Osteoblast (primary cell): ENCODE data around the gene MOB2. TPM values are rescaled to one million over a fixed set of nuclear protein-coding genes. Genes with fewer than 3 reads are reported as not detected.

ENCODE experiments used
- DNase-seq: peaks from one replicate; pipeline ENCODE4 v3.0.0; 2011; ENCODE audit warnings: low spot score, mixed read lengths; ENCODE audit not compliant: insufficient read length; ENCODE audit errors: missing footprints
- H2AFZ ChIP-seq: 2 replicates; pipeline ENCODE4 v1.6.0; 2011; ENCODE audit warnings: mild to moderate bottlenecking, low read length
- H3K27ac ChIP-seq: 2 replicates; pipeline ENCODE4 v1.5.1; 2011; ENCODE audit warnings: mild to moderate bottlenecking, low read depth, low read length, moderate library complexity
- H3K27me3 ChIP-seq: 2 replicates; pipeline ENCODE4 v1.6.0; 2012; ENCODE audit warnings: mild to moderate bottlenecking, control low read depth, inconsistent platforms, low read length, moderate library complexity; ENCODE audit not compliant: insufficient read depth
- H3K36me3 ChIP-seq: 2 replicates; pipeline ENCODE4 v1.5.1; 2011; ENCODE audit warnings: mild to moderate bottlenecking, low read length, control low read depth, moderate library complexity; ENCODE audit not compliant: insufficient read depth
- H3K4me1 ChIP-seq: 2 replicates; pipeline ENCODE4 v1.5.1; 2011; ENCODE audit warnings: mild to moderate bottlenecking, low read length, control low read depth, moderate library complexity; ENCODE audit not compliant: insufficient read depth
- H3K4me2 ChIP-seq: 2 replicates; pipeline ENCODE4 v1.6.0; 2011; ENCODE audit warnings: mild to moderate bottlenecking, low read length; ENCODE audit not compliant: insufficient read depth
- H3K4me3 ChIP-seq: fragments of 200-600 bp; sonication (generic); 3 replicates; pipeline ENCODE4 v1.5.1; 2012; ENCODE audit warnings: mild to moderate bottlenecking, low read length, inconsistent platforms; ENCODE audit not compliant: insufficient read depth
- H3K79me2 ChIP-seq: 2 replicates; pipeline ENCODE4 v1.6.0; 2012; ENCODE audit warnings: mild to moderate bottlenecking, low read length, control low read depth, inconsistent platforms; ENCODE audit not compliant: insufficient read depth
- H3K9me3 ChIP-seq: 2 replicates; pipeline ENCODE4 v1.5.1; 2011; ENCODE audit warnings: low read depth, low read length, control low read depth
- H4K20me1 ChIP-seq: 2 replicates; pipeline ENCODE4 v1.6.0; 2012; ENCODE audit warnings: mild to moderate bottlenecking, low read length, control low read depth; ENCODE audit not compliant: insufficient read depth
- total RNA-seq: library from RNA; depleted of rRNA; stranded (reverse); fragments of >200 nt; gene quantifications from 2 replicates; pipeline ENCODE4 v1.2.3, GENCODE V29; 2012
- TF ChIP-seq, protein P1 (sequence below): IDR thresholded peaks from 2 replicates; pipeline ENCODE4 v1.5.1; 2011; ENCODE audit warnings: mild to moderate bottlenecking, low read depth, low read length, moderate library complexity; ENCODE audit errors: extremely low read depth

Gene MOB2
- total RNA-seq, 1 donor: 28.2 TPM

DNA sequence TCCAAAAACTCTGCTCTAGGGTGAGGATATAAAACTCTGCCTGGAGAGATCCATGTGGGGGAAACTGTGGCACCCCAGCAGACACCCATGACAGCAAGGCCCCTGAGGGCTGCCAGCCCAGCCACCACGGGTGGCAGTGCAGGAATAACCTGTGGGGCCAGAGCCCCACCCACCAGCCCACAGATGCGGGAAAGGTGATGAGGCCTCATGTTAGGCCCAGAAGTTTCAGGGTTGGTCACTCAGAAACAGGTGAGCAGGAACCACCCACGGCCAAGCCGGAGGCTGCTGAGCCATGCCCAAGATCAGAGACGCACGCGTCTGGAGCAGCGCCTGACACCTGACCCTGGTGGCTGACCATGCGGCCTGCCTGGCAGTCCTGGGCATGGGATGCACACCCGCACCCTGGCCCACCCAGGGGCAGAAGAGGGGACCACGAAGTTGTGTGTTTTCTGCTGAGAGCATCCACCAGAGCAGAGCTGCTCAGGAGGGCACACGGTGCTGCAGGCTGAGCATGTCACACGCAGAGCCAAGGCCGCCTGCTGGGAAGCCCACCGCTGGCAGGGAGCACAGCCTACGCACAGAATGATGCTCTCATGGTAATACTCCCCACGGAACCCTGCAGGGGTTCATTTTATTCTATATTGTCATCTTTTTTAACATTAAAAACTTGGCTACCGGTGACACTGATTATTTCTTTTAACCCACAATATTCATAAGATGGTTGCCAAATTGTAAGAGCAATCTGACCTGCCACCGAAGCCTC, 44.3 kb upstream of the MOB2 start:
- Histone ChIP-seq H3K79me2 (peaks cover 89% of the 10 kb centered on the region), H3K4me2 (no peak overlapping the region), H4K20me1 (peaks cover 86% of the 10 kb centered on the region), H2AFZ (no peak overlapping the region), H3K4me3 (no peak overlapping the region), H3K27me3 (no peaks in the 10 kb centered on the region), H3K36me3 (no peaks in the 10 kb centered on the region), H3K27ac (no peak overlapping the region), H3K4me1 (peaks cover 19% of the 10 kb centered on the region), H3K9me3 (no peaks in the 10 kb centered on the region)
- no peak for DNase-seq
- TF ChIP-seq, protein P1, sequence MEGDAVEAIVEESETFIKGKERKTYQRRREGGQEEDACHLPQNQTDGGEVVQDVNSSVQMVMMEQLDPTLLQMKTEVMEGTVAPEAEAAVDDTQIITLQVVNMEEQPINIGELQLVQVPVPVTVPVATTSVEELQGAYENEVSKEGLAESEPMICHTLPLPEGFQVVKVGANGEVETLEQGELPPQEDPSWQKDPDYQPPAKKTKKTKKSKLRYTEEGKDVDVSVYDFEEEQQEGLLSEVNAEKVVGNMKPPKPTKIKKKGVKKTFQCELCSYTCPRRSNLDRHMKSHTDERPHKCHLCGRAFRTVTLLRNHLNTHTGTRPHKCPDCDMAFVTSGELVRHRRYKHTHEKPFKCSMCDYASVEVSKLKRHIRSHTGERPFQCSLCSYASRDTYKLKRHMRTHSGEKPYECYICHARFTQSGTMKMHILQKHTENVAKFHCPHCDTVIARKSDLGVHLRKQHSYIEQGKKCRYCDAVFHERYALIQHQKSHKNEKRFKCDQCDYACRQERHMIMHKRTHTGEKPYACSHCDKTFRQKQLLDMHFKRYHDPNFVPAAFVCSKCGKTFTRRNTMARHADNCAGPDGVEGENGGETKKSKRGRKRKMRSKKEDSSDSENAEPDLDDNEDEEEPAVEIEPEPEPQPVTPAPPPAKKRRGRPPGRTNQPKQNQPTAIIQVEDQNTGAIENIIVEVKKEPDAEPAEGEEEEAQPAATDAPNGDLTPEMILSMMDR: no peak

DNA sequence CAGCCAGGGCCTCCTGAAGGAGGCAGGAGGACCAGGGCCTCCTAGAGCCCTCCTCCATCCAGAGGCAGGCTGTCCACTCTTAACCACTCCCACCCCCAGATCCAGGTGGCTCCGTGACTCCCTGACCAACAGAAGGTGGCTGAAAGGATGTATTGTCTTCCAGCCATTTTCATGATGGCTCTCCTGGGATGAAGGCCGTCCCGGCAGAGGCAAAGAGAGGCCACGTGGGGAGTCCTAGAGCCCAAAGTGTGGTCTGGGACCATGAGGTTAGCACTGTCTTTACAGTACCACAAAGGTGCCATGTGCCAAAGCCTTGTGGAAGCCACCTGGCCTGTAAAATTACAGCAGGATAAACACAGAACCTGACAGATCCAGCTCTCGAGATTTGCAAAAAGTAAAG, 43.2 kb upstream of the MOB2 start:
- Histone ChIP-seq H3K4me3 (no peak overlapping the region), H3K79me2 (peaks cover 87% of the 10 kb centered on the region), H4K20me1 (peaks cover 84% of the 10 kb centered on the region), H3K27ac (no peak overlapping the region), H3K36me3 (no peaks in the 10 kb centered on the region), H3K9me3 (no peaks in the 10 kb centered on the region), H3K27me3 (no peaks in the 10 kb centered on the region), H3K4me2 (no peak overlapping the region), H2AFZ (no peak overlapping the region), H3K4me1 (peaks cover 10% of the 10 kb centered on the region)
- DNase-seq: no peak
- TF ChIP-seq, protein P1: no peak

DNA sequence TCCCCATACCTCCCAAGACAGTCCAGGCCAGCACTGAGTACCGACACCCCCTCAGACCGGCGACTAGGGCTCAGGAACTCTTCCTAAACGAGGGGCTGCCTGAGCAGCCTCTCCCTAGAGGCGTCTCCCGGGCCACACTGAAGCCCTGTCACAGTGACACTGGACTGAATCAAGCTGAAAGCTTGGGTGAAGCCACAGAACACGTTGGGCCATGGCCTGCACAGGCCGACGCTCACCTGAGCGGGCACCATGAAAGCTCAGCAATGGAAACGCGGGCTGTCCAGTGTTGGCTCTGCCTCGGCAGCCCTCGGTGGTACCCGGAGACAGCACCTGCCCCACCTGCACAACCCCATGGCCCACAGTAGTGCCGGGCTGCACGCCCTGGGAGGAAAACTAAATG, 42.7 kb upstream of the MOB2 start:
- Histone ChIP-seq H3K36me3 (no peaks in the 10 kb centered on the region), H3K4me2 (no peak overlapping the region), H3K4me3 (no peak overlapping the region), H3K27ac (no peak overlapping the region), H4K20me1 (peaks cover 81% of the 10 kb centered on the region), H3K27me3 (no peaks in the 10 kb centered on the region), H2AFZ (no peak overlapping the region), H3K9me3 (no peaks in the 10 kb centered on the region), H3K79me2 (peaks cover 85% of the 10 kb centered on the region), H3K4me1 (peaks cover 7% of the 10 kb centered on the region)
- no peak for DNase-seq
- TF ChIP-seq, protein P1: no peak

DNA sequence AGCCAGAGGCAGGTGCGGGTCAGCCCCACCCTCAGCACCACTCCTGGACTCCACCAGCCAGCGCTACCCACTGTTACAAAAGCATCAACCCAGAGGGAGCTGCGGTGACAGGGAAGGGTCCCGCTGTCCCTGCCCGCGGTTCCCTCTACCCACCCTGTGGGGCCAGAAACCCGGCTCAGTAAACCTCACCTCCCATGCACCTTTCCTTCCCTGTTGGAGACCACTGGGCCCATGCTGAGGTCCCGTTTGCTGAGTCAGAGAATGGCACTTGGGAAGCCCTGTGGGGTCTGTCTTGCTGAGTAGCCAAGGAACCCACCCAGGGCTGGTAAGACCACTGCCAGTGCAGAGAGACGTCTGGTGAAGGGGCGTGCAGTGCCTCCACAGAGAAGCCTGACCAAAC, 42.1 kb upstream of the MOB2 start:
- Histone ChIP-seq H2AFZ (no peak overlapping the region), H3K4me3 (no peak overlapping the region), H4K20me1 (peaks cover 84% of the 10 kb centered on the region), H3K27ac (no peak overlapping the region), H3K9me3 (no peaks in the 10 kb centered on the region), H3K36me3 (no peaks in the 10 kb centered on the region), H3K79me2 (peaks cover 86% of the 10 kb centered on the region), H3K27me3 (no peaks in the 10 kb centered on the region), H3K4me1 (peaks cover 7% of the 10 kb centered on the region), H3K4me2 (no peak overlapping the region)
- TF ChIP-seq, protein P1: no peak
- DNase-seq: no peak
